PC-9 (cell line): ENCODE measurements around the gene SLC2A6. TPM values are rescaled to one million over a fixed set of nuclear protein-coding genes. Genes with fewer than 3 reads are reported as not detected.

ENCODE experiments used
- BruUV-seq: library from RNA; stranded (reverse); fragments of 400-500 nt; replicated peaks from 2 replicates; lab custom pipeline; 2021; lab: Mats Ljungman, UMichigan
- CTCF ChIA-PET: fragments of 300-600 bp; sonication (Branson Sonifier 250); formaldehyde crosslinking; loops from one replicate; lab custom pipeline; 2022; ENCODE audit warnings: antibody characterized with exemption; lab: Charles Lee
- POLR2A ChIA-PET: fragments of 300-600 bp; sonication (Branson Sonifier 250); formaldehyde crosslinking; loops from one replicate; lab custom pipeline; 2022; ENCODE audit warnings: antibody characterized with exemption; ENCODE audit not compliant: unreplicated experiment; lab: Charles Lee
- DNase-seq, 2 experiments: peaks; one replicate each; pipeline versions ENCODE4 v3.0.0 to v3.0.0-alpha.2; 2015 to 2022; ENCODE audit warnings: mixed read lengths in 1 of 2
- H2AFZ ChIP-seq: fragments of 200-600 bp; sonication (generic); 2 replicates; pipeline ENCODE4 v1.8.1; 2017; ENCODE audit warnings: antibody characterized with exemption
- H3F3A ChIP-seq: fragments of 200-600 bp; sonication (generic); 2 replicates; pipeline ENCODE4 v1.8.1; 2017; ENCODE audit warnings: antibody characterized with exemption, mild to moderate bottlenecking, low read depth; ENCODE audit not compliant: insufficient read depth
- H3K27ac ChIP-seq: fragments of 200-600 bp; sonication (generic); 2 replicates; pipeline ENCODE4 v1.6.1; 2016; ENCODE audit warnings: mixed run types
- H3K27me3 ChIP-seq: fragments of 200-600 bp; sonication (generic); 2 replicates; pipeline ENCODE4 v1.6.1; 2016; ENCODE audit warnings: low read depth, mixed run types; ENCODE audit not compliant: insufficient read depth
- H3K36me3 ChIP-seq: fragments of 200-600 bp; sonication (generic); 2 replicates; pipeline ENCODE4 v1.6.1; 2016; ENCODE audit warnings: low read depth, mixed run types
- H3K4me1 ChIP-seq: fragments of 200-600 bp; sonication (generic); replicated peaks from 2 replicates; pipeline ENCODE4 v1.6.1; 2016; ENCODE audit warnings: mixed run types; ENCODE audit not compliant: insufficient read depth
- H3K4me2 ChIP-seq: fragments of 200-600 bp; sonication (generic); 2 replicates; pipeline ENCODE4 v1.6.1; 2017; ENCODE audit warnings: mixed run types
- H3K4me3 ChIP-seq: fragments of 200-600 bp; sonication (generic); 2 replicates; pipeline ENCODE4 v1.6.1; 2016; ENCODE audit warnings: mixed run types
- H3K79me2 ChIP-seq: fragments of 200-600 bp; sonication (generic); 2 replicates; pipeline ENCODE4 v1.6.1; 2017; ENCODE audit warnings: low read depth, mixed run types
- H3K9me2 ChIP-seq: fragments of 200-600 bp; sonication (generic); 2 replicates; pipeline ENCODE4 v1.8.1; 2017; ENCODE audit warnings: mild to moderate bottlenecking; ENCODE audit not compliant: insufficient read depth
- H3K9me3 ChIP-seq: fragments of 200-600 bp; sonication (generic); 2 replicates; pipeline ENCODE4 v1.8.1; 2016; ENCODE audit warnings: low read depth; ENCODE audit not compliant: insufficient read depth
- H4K20me1 ChIP-seq: fragments of 200-600 bp; sonication (generic); 2 replicates; pipeline ENCODE4 v1.8.1; 2017; ENCODE audit not compliant: insufficient read depth
- CTCF ChIP-seq: fragments of 200-600 bp; sonication (generic); conservative IDR thresholded peaks from 2 replicates; pipeline ENCODE4 v1.6.1; 2017; ENCODE audit warnings: mixed run types, antibody characterized with exemption, mild to moderate bottlenecking, moderate library complexity
- EZH2 ChIP-seq: fragments of 200-600 bp; sonication (generic); IDR thresholded peaks from 2 replicates; pipeline ENCODE4 v1.8.0; 2017; ENCODE audit warnings: antibody characterized with exemption, low read depth
- intact Hi-C: fragments of 100-400 bp; cut with micrococcal nuclease; formaldehyde crosslinking; loops from one replicate; pipeline ENCODE4 v1.10.0; 2022; ENCODE audit not compliant: unreplicated experiment
- total RNA-seq: library from RNA; stranded (reverse); gene quantifications from 2 replicates; pipeline ENCODE4 v1.2.3, GENCODE V29; 2021

SLC2A6 gene
- total RNA-seq, 1 experiment from 2014 or later: 13.1 TPM

DNA sequence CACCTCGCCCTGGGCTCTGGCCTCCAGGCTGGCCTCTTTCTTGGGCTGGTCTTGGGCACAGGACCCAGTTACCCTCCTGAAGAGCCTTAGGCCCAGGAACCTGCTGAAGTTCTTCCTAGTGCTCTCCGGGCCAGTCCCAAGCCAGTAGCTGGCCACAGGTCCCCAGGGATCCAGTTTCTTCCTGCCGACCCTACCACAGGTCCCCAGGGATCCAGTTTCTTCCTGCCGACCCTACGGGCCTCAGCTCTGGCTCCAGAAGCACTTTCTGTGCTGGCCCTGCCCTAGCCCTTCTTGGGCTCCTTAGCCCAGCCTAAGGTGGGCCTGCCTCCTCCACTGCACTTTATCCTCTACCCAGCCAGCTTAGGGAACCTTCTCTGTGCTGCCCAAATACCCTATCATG, 37.3 kb downstream of the SLC2A6 start:
- intact Hi-C loops: no loop called here
- Histone ChIP-seq H2AFZ (no peak overlapping the region), H4K20me1 (no peaks in the 10 kb centered on the region), H3K4me1 (no peaks in the 10 kb centered on the region), H3K27ac (no peak overlapping the region), H3F3A (no peaks in the 10 kb centered on the region), H3K4me3 (no peak overlapping the region), H3K9me2 (no peaks in the 10 kb centered on the region), H3K27me3 (peaks cover 58% of the 10 kb centered on the region; the same call in 1 of the 2 replicates), H3K4me2 (no peak overlapping the region), H3K79me2 (no peaks in the 10 kb centered on the region), H3K36me3 (no peaks in the 10 kb centered on the region), H3K9me3 (no peaks in the 10 kb centered on the region)
- DNase-seq: no peak
- BruUV-seq: no TSS peak
- POLR2A ChIA-PET: interaction anchor here (0.5 kb wide), 1 partner anchor 47 kb away, joined by 5 read pairs; no protein-coding TSS in a partner anchor
- no peak for TF ChIP-seq EZH2
- no peak for TF ChIP-seq CTCF
- CTCF ChIA-PET: interaction anchor here (0.5 kb wide), 1 partner anchor 256 kb away, joined by 4 read pairs; no protein-coding TSS in a partner anchor

- H3K9me3 ChIP-seq: no peaks in the 10 kb centered on the region
- ChIA-PET POLR2A (no interaction called here), CTCF (no interaction called here)
- H3K36me3 ChIP-seq: no peaks in the 10 kb centered on the region
- no peaks in the 10 kb centered on the region for H3K9me2 ChIP-seq
- intact Hi-C loops: no loop called here
- no peak for TF ChIP-seq CTCF
- no peak for TF ChIP-seq EZH2
- H3K4me2 ChIP-seq: no peak overlapping the region
- no peak for DNase-seq
- peaks cover 51% of the 10 kb centered on the region; the same call in 1 of the 2 replicates for H3K27me3 ChIP-seq
- no peaks in the 10 kb centered on the region for H3K79me2 ChIP-seq
- no peak overlapping the region for H3K27ac ChIP-seq
- BruUV-seq: no TSS peak
- H4K20me1 ChIP-seq: no peaks in the 10 kb centered on the region
- no peak overlapping the region for H2AFZ ChIP-seq
- no peaks in the 10 kb centered on the region for H3K4me1 ChIP-seq
- no peaks in the 10 kb centered on the region for H3F3A ChIP-seq
- H3K4me3 ChIP-seq: no peak overlapping the region
Measured at GRCh38 chr9:133440874-133441273, 38.0 kb downstream of the SLC2A6 start.

- CTCF ChIA-PET: no interaction called here
- POLR2A ChIA-PET: no interaction called here
- Histone ChIP-seq H2AFZ (no peak overlapping the region), H3K36me3 (no peaks in the 10 kb centered on the region), H3K9me3 (no peaks in the 10 kb centered on the region), H3K27me3 (peaks cover 40% of the 10 kb centered on the region; the same call in 1 of the 2 replicates), H4K20me1 (no peaks in the 10 kb centered on the region), H3K4me1 (no peaks in the 10 kb centered on the region), H3K4me2 (no peak overlapping the region), H3F3A (no peaks in the 10 kb centered on the region), H3K27ac (no peak overlapping the region), H3K79me2 (no peaks in the 10 kb centered on the region), H3K4me3 (no peak overlapping the region), H3K9me2 (no peaks in the 10 kb centered on the region)
- intact Hi-C loops: no loop called here
- DNase-seq: no peak
- TF ChIP-seq EZH2 (no peak), CTCF (no peak)
- no TSS peak for BruUV-seq
Measured at GRCh38 chr9:133439337-133439736, 39.6 kb downstream of the SLC2A6 start.
